KMS-11 (cell line): Measurements from ENCODE around the gene RAPGEF3.

Experiments
- H2AFZ ChIP-seq: fragments of 200-600 bp; sonication (generic); 2 replicates; pipeline ENCODE4 v1.6.1; 2016; ENCODE audit warnings: antibody characterized with exemption, mixed run types, low read depth
- H3K27ac ChIP-seq: fragments of 200-600 bp; sonication (generic); 2 replicates; pipeline ENCODE4 v1.6.1; 2016; ENCODE audit warnings: mild to moderate bottlenecking, mixed run types
- H3K27me3 ChIP-seq: fragments of 200-600 bp; sonication (generic); 2 replicates; pipeline ENCODE4 v1.6.1; 2017; ENCODE audit warnings: mild to moderate bottlenecking, low read depth, mixed run types, moderate library complexity; ENCODE audit not compliant: insufficient read depth
- H3K36me3 ChIP-seq: fragments of 200-600 bp; sonication (generic); 2 replicates; pipeline ENCODE4 v1.6.1; 2017; ENCODE audit warnings: mild to moderate bottlenecking, mixed run types; ENCODE audit not compliant: insufficient read depth
- H3K4me1 ChIP-seq: fragments of 200-600 bp; sonication (generic); 2 replicates; pipeline ENCODE4 v1.6.1; 2016; ENCODE audit warnings: mild to moderate bottlenecking, low read depth, mixed run types; ENCODE audit not compliant: poor library complexity, severe bottlenecking
- H3K4me2 ChIP-seq: fragments of 200-600 bp; sonication (generic); 2 replicates; pipeline ENCODE4 v1.7.0; 2016; ENCODE audit warnings: mild to moderate bottlenecking, mixed run types
- H3K4me3 ChIP-seq: fragments of 200-600 bp; sonication (generic); IDR thresholded peaks from 2 replicates; pipeline ENCODE4 v1.6.1; 2017; ENCODE audit warnings: low read depth, low read length, mixed read lengths; ENCODE audit not compliant: insufficient read depth
- H3K79me2 ChIP-seq: fragments of 200-600 bp; sonication (generic); 2 replicates; pipeline ENCODE4 v1.6.1; 2016; ENCODE audit warnings: low read depth, mixed run types; ENCODE audit not compliant: insufficient read depth
- H3K9ac ChIP-seq: fragments of 200-600 bp; sonication (generic); 2 replicates; pipeline ENCODE4 v1.6.1; 2016; ENCODE audit warnings: mild to moderate bottlenecking, mixed run types
- H4K20me1 ChIP-seq: fragments of 200-600 bp; sonication (generic); 2 replicates; pipeline ENCODE4 v1.6.1; 2016; ENCODE audit warnings: mild to moderate bottlenecking, mixed run types; ENCODE audit not compliant: insufficient read depth
- TF ChIP-seq, protein P1 (sequence below): fragments of 200-600 bp; sonication (generic); conservative IDR thresholded peaks from 2 replicates; pipeline ENCODE4 v1.6.1; 2017; ENCODE audit warnings: low read depth, mild to moderate bottlenecking, antibody characterized with exemption, low read length, moderate library complexity, mixed read lengths

Gene RAPGEF3

DNA sequence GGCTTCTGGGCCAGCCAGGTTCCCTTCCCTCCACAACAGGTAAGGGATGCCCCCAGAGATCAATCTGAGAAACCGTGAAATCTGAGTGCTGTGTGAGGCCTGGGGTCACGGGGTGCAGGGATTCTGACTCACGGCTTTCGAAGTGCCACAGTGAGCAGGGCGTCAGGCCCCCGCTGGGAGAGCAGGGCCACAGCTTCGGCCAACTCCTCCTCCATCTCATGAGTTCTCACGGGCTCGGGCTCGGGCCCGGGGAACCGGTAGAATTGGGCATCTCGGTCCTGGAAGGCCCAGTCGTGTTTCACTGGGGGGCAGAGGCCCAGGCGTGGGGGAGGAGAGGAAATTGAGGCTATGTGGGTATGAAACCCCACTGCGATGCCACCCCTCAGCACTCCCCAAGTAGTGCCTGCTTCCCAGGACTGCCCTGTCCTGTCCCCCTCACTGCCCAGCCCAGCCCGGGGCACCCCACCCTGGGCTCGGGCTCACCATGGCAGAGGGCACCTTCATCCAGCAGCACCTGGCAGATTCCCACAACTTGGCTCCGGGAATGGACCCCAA is 7.7 kb downstream of the RAPGEF3 start:
- Histone ChIP-seq H3K79me2 (no peaks in the 10 kb centered on the region), H3K4me1 (peaks cover 49% of the 10 kb centered on the region), H3K27me3 (no peaks in the 10 kb centered on the region), H3K4me2 (no peak overlapping the region), H3K4me3 (no peak overlapping the region), H3K27ac (no peak overlapping the region), H4K20me1 (no peaks in the 10 kb centered on the region), H3K36me3 (no peaks in the 10 kb centered on the region), H2AFZ (no peak overlapping the region), H3K9ac (no peak overlapping the region)
- TF ChIP-seq, protein P1, sequence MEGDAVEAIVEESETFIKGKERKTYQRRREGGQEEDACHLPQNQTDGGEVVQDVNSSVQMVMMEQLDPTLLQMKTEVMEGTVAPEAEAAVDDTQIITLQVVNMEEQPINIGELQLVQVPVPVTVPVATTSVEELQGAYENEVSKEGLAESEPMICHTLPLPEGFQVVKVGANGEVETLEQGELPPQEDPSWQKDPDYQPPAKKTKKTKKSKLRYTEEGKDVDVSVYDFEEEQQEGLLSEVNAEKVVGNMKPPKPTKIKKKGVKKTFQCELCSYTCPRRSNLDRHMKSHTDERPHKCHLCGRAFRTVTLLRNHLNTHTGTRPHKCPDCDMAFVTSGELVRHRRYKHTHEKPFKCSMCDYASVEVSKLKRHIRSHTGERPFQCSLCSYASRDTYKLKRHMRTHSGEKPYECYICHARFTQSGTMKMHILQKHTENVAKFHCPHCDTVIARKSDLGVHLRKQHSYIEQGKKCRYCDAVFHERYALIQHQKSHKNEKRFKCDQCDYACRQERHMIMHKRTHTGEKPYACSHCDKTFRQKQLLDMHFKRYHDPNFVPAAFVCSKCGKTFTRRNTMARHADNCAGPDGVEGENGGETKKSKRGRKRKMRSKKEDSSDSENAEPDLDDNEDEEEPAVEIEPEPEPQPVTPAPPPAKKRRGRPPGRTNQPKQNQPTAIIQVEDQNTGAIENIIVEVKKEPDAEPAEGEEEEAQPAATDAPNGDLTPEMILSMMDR: no peak

DNA sequence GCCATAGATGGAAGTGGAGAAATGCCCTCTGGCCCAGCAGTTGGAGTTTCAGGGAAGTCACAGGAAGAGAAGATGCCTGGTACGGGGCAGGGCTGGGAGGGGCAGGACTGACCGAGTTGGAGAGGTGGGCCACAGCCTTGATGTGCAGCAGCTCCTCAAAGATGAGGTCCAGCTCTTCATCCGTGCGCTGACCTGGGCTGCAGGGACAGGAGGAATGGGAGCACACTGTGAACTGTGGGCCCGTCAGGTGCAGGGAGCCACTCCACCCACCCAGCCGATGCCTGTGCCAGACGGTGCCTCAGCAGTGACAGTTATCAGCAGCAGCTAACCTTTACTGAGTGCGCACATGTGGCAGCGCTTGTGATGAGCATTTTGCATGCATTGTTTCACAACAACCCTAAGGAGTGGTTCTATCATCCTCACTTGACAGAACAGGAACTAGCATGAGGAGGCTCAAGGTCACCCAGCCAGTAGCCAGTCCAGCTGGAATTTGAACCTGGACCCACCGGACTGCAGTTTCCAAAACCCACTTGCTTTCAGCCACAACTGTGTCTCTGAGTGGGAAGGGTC is 8.4 kb downstream of the RAPGEF3 start:
- Histone ChIP-seq H2AFZ (no peak overlapping the region), H3K9ac (no peak overlapping the region), H3K4me3 (no peak overlapping the region), H3K4me2 (no peak overlapping the region), H3K4me1 (peaks cover 43% of the 10 kb centered on the region), H3K36me3 (no peaks in the 10 kb centered on the region), H3K27ac (no peak overlapping the region), H3K27me3 (no peaks in the 10 kb centered on the region), H4K20me1 (no peaks in the 10 kb centered on the region), H3K79me2 (no peaks in the 10 kb centered on the region)
- TF ChIP-seq, protein P1: no peak

DNA sequence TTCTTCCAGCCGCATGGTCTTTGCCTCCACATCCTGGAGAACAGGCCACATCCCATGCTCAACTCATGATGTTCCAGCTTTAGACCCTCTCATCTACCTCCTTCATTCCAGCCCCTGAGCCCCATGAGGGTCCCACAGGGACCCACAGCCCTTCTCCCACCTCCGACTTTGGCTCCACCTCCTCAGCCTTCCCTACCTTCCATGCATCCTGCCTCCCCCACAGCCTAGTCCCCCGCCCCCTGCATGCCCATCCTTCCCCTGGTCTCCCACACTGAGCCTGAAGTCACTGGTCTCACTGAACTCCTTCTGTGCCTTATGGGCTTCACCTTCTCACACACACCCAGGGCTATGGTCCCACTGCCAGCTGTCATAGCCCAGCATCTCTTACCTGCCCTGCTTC is 9.8 kb downstream of the RAPGEF3 start:
- Histone ChIP-seq H3K4me3 (no peak overlapping the region), H4K20me1 (no peaks in the 10 kb centered on the region), H3K79me2 (no peaks in the 10 kb centered on the region), H3K4me2 (no peak overlapping the region), H3K27me3 (no peaks in the 10 kb centered on the region), H3K27ac (no peak overlapping the region), H3K9ac (no peak overlapping the region), H3K4me1 (peaks cover 34% of the 10 kb centered on the region), H3K36me3 (no peaks in the 10 kb centered on the region), H2AFZ (no peak overlapping the region)
- TF ChIP-seq, protein P1: no peak

DNA sequence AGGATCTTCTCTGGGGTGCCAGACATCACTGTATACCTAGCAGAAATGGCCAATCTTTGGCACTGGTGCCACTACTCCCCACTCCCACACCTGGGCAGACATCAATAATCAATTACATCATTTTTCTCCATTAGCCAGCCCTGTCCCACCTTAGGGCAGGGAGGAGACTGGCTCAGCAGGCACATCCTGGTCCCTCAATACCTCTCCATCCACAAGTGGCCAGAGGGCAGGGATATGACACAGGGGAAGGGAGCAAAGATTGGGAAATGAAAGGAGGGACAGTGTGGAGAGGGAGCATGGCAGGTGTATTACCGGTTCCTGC is 10.2 kb downstream of the RAPGEF3 start:
- H3K4me1 ChIP-seq: peaks cover 34% of the 10 kb centered on the region
- TF ChIP-seq, protein P1: no peak
- no peak overlapping the region for H2AFZ ChIP-seq

More for the DNA sequence above, 10.2 kb downstream of the RAPGEF3 start:
- no peak overlapping the region for H3K4me3 ChIP-seq
- H3K4me2 ChIP-seq: no peak overlapping the region
- no peaks in the 10 kb centered on the region for H3K27me3 ChIP-seq
- no peak overlapping the region for H3K9ac ChIP-seq
- H3K36me3 ChIP-seq: no peaks in the 10 kb centered on the region
- no peaks in the 10 kb centered on the region for H3K79me2 ChIP-seq
- no peaks in the 10 kb centered on the region for H4K20me1 ChIP-seq
- H3K27ac ChIP-seq: no peak overlapping the region
